CD8-positive, alpha-beta memory T cell (primary cell): ENCODE data around the gene BIN1. TPM values are rescaled to one million over a fixed set of nuclear protein-coding genes. Genes with fewer than 3 reads are reported as not detected.

Experiments used
- CTCF ChIA-PET: fragments of 350-600 bp; sonication (Branson Sonifier 250); formaldehyde crosslinking; loops from one replicate; lab custom pipeline; 2021; ENCODE audit warnings: antibody characterized with exemption; lab: Charles Lee
- POLR2A ChIA-PET: fragments of 350-600 bp; sonication (Branson Sonifier 250); formaldehyde crosslinking; loops from one replicate; lab custom pipeline; 2021; ENCODE audit warnings: antibody characterized with exemption; lab: Charles Lee
- DNase-seq, 5 donors: peaks; one replicate each; pipeline versions ENCODE4 v3.0.0 to v3.0.0-alpha.2; 2020 to 2022; ENCODE audit warnings: mixed read lengths in 1 of 5
- H3K27ac ChIP-seq: one replicate; pipeline ENCODE4 v1.7.0; 2013; ENCODE audit warnings: low read depth, mild to moderate bottlenecking, low read length, moderate library complexity
- H3K27me3 ChIP-seq: 2 replicates; pipeline ENCODE4 v1.7.0; 2013; ENCODE audit warnings: low read length, mild to moderate bottlenecking; ENCODE audit not compliant: insufficient read depth, poor library complexity, severe bottlenecking
- H3K36me3 ChIP-seq: 2 replicates; pipeline ENCODE4 v1.7.0; 2013; ENCODE audit warnings: mild to moderate bottlenecking, low read length, moderate library complexity; ENCODE audit not compliant: insufficient read depth
- H3K4me1 ChIP-seq: 2 replicates; pipeline ENCODE4 v1.7.0; 2013; ENCODE audit warnings: mild to moderate bottlenecking, low read length, moderate library complexity; ENCODE audit not compliant: insufficient read depth
- H3K4me3 ChIP-seq: 2 replicates; pipeline ENCODE4 v1.7.0; 2013; ENCODE audit warnings: mild to moderate bottlenecking, low read length
- H3K9me3 ChIP-seq: 2 replicates; pipeline ENCODE4 v1.7.0; 2013; ENCODE audit warnings: mild to moderate bottlenecking, low read length
- H3K27ac Mint-ChIP-seq, 8 donors: one replicate each; pipeline ENCODE4 v1.8.0; 2020 to 2021; ENCODE audit warnings: mixed read lengths in 8 of 8, mild to moderate bottlenecking in 6 of 8, inconsistent platforms in 3 of 8, moderate library complexity in 3 of 8
- H3K27me3 Mint-ChIP-seq, 2 donors: one replicate each; pipeline ENCODE4 v1.8.0; 2020 to 2021; ENCODE audit warnings: mixed read lengths in 2 of 2, mild to moderate bottlenecking in 1 of 2, moderate library complexity in 1 of 2
- H3K36me3 Mint-ChIP-seq, 3 donors: one replicate each; pipeline ENCODE4 v1.8.0; 2020 to 2021; ENCODE audit warnings: mixed read lengths in 3 of 3, inconsistent platforms in 1 of 3, mild to moderate bottlenecking in 1 of 3
- H3K4me1 Mint-ChIP-seq, 3 donors: one replicate each; pipeline ENCODE4 v1.8.0; 2020 to 2021; ENCODE audit warnings: mixed read lengths in 3 of 3, inconsistent platforms in 1 of 3, mild to moderate bottlenecking in 1 of 3
- H3K4me3 Mint-ChIP-seq, 7 donors: one replicate each; pipeline ENCODE4 v1.8.0; 2020 to 2021; ENCODE audit warnings: mixed read lengths in 7 of 7, mild to moderate bottlenecking in 6 of 7, moderate library complexity in 4 of 7, inconsistent platforms in 2 of 7
- H3K9me3 Mint-ChIP-seq, 5 donors: one replicate each; pipeline ENCODE4 v1.8.0; 2020 to 2022; ENCODE audit warnings: mixed read lengths in 5 of 5, mild to moderate bottlenecking in 3 of 5, moderate library complexity in 2 of 5, inconsistent platforms in 1 of 5
- polyA plus RNA-seq: library from polyadenylated mRNA; unstranded; fragments of 300-500 nt; fragmentation: Illumina TruSeq; gene quantifications from one replicate; pipeline ENCODE4 v1.2.3, GENCODE V29; 2021
- total RNA-seq, 2 experiments: library from RNA; stranded (reverse); gene quantifications; one replicate each; pipeline ENCODE4 v1.2.3, GENCODE V29; 2021

The BIN1 gene
- total and polyA plus RNA-seq, 3 experiments from 2014 or later: 84.9 to 163 (median 87.3) TPM

GRCh38 chr2:127146820-127147502 lies 40.0 kb upstream of the BIN1 start:
- Mint-ChIP-seq H3K9me3 (peaks cover 0 to 6% (median 0%) of the 10 kb centered on the region in 5 donors), H3K4me3 (no peak overlapping the region), H3K36me3 (no peaks in the 10 kb centered on the region), H3K27me3 (peaks cover 0 to 2% of the 10 kb centered on the region in 2 donors), H3K4me1 (no peaks in the 10 kb centered on the region), H3K27ac (no peak overlapping the region)
- no peaks in the 10 kb centered on the region for H3K36me3 ChIP-seq
- POLR2A ChIA-PET: no interaction called here
- CTCF ChIA-PET: interaction anchor here (1.0 kb wide), 1 partner anchor 79 kb away, joined by 3 read pairs; no protein-coding TSS in a partner anchor
- H3K4me1 ChIP-seq: no peaks in the 10 kb centered on the region
- H3K27ac ChIP-seq: no peak overlapping the region
- H3K27me3 ChIP-seq: no peaks in the 10 kb centered on the region
- H3K4me3 ChIP-seq: no peak overlapping the region
- DNase-seq: no peak
- no peaks in the 10 kb centered on the region for H3K9me3 ChIP-seq

DNA sequence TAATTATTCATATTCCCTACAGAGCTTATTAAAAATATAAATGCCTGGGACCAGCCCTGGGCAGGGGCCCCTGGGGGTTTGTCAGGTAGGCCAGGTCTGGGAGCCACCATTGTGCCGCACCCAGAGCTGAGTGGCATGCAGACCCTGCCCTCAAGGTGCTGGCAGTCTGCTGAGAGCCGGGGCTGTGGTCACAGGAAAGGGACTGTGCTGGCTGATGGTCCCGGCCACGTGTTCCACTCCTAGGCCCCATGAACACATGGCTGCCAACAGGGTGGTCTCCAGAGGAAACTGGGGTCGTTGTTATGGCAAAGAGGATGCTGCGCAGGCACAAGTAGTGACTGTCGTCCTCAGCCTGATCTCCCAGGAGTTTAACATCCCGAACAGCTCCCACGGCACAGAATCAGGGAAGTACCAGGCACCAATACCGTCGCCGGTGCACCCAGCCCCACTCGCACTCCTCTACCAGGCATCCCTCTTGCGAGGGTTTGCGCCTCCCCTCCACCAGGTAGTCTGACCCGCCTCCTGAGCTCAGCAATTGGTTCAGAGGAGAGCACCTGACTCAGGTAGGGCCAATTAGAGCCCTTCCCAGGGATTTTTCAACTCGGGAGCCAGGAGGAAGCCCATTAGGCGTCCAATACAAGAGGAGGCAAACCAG lies 39.2 kb upstream of the BIN1 start:
- DNase-seq: no peak
- H3K27me3 ChIP-seq: no peaks in the 10 kb centered on the region
- no peak overlapping the region for H3K27ac ChIP-seq
- CTCF ChIA-PET: interaction anchor here (2.0 kb wide), 1 partner anchor 78 kb away, joined by 8 read pairs; no protein-coding TSS in a partner anchor
- no peaks in the 10 kb centered on the region for H3K36me3 ChIP-seq
- Mint-ChIP-seq H3K27ac (no peak overlapping the region), H3K4me1 (no peaks in the 10 kb centered on the region), H3K27me3 (peaks cover 0 to 2% of the 10 kb centered on the region in 2 donors), H3K36me3 (no peaks in the 10 kb centered on the region), H3K4me3 (no peak overlapping the region), H3K9me3 (peaks cover 0 to 3% (median 0%) of the 10 kb centered on the region in 5 donors)
- POLR2A ChIA-PET: no interaction called here
- H3K4me3 ChIP-seq: no peak overlapping the region
- H3K4me1 ChIP-seq: no peaks in the 10 kb centered on the region
- H3K9me3 ChIP-seq: no peaks in the 10 kb centered on the region

DNA sequence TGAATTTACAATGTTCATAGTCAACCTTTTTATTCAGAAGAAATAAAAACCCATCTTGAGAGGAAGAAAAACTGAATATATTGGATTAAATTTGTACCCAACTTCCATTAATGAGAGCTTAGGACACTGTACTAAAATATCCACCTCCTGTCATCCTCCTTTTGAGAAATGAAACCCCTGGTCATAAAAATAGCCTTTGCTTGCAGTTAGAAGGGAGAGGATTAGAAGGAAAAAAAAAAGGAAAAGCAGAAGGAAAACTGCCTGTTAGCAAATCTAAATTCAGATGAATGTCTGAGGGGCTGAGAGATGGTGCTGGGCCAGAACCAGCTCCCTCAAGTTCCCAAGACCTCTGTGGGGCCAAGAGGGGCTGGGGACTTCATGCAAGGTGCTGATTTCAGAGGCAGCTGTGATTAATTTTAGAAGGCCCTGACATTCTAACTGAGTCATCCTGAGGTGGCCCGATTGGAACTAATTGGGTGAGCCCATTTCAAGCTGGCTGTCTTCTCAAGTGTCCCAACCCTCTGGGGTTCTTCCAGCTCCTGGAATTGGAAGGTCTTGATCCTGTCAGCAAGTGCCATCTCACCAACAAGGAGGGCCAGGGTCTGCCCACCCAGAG lies 38.4 kb upstream of the BIN1 start:
- Mint-ChIP-seq H3K4me1 (no peaks in the 10 kb centered on the region), H3K36me3 (no peaks in the 10 kb centered on the region), H3K27me3 (peaks cover 0 to 2% of the 10 kb centered on the region in 2 donors), H3K4me3 (no peak overlapping the region), H3K27ac (peak overlapping the region in 1 of 8 donors; percentile 41), H3K9me3 (no peaks in the 10 kb centered on the region)
- H3K4me1 ChIP-seq: no peaks in the 10 kb centered on the region
- H3K9me3 ChIP-seq: no peaks in the 10 kb centered on the region
- POLR2A ChIA-PET: no interaction called here
- H3K36me3 ChIP-seq: no peaks in the 10 kb centered on the region
- CTCF ChIA-PET: interaction anchor here (2.0 kb wide), 1 partner anchor 77 kb away, joined by 8 read pairs; no protein-coding TSS in a partner anchor
- no peak overlapping the region for H3K4me3 ChIP-seq
- H3K27me3 ChIP-seq: no peaks in the 10 kb centered on the region
- no peak overlapping the region for H3K27ac ChIP-seq
- no peak for DNase-seq

GRCh38 chr2:127143841-127144782 lies 37.2 kb upstream of the BIN1 start:
- Histone ChIP-seq H3K27ac (no peak overlapping the region), H3K9me3 (no peaks in the 10 kb centered on the region), H3K36me3 (no peaks in the 10 kb centered on the region), H3K4me1 (no peaks in the 10 kb centered on the region), H3K4me3 (no peak overlapping the region), H3K27me3 (no peaks in the 10 kb centered on the region)
- CTCF ChIA-PET: interaction anchor here (0.9 to 1.3 kb wide), 2 partner anchors 10 to 77 kb away, joined by 3 to 4 read pairs; no protein-coding TSS in a partner anchor
- H3K4me1 Mint-ChIP-seq: no peaks in the 10 kb centered on the region
- DNase-seq: no peak
- H3K9me3 Mint-ChIP-seq: no peaks in the 10 kb centered on the region
- H3K36me3 Mint-ChIP-seq: no peaks in the 10 kb centered on the region
- H3K4me3 Mint-ChIP-seq: no peak overlapping the region
- no peaks in the 10 kb centered on the region for H3K27me3 Mint-ChIP-seq
- POLR2A ChIA-PET: no interaction called here
- H3K27ac Mint-ChIP-seq: peak overlapping the region in 1 of 8 donors; percentile 20

- H3K36me3 ChIP-seq: no peaks in the 10 kb centered on the region
- no peak overlapping the region for H3K4me3 ChIP-seq
- H3K27ac ChIP-seq: no peak overlapping the region
- H3K4me1 Mint-ChIP-seq: no peaks in the 10 kb centered on the region
- H3K27me3 Mint-ChIP-seq: no peaks in the 10 kb centered on the region
- H3K9me3 Mint-ChIP-seq: no peaks in the 10 kb centered on the region
- no peaks in the 10 kb centered on the region for H3K27me3 ChIP-seq
- no peak overlapping the region for H3K4me3 Mint-ChIP-seq
- DNase-seq: no peak
- no peaks in the 10 kb centered on the region for H3K4me1 ChIP-seq
- H3K27ac Mint-ChIP-seq: peak overlapping the region in 1 of 8 donors; percentile 40
- H3K9me3 ChIP-seq: no peaks in the 10 kb centered on the region
- no peaks in the 10 kb centered on the region for H3K36me3 Mint-ChIP-seq
- ChIA-PET POLR2A (no interaction called here), CTCF (interaction anchor here (0.9 to 1.3 kb wide), 2 partner anchors 9 to 75 kb away, joined by 3 to 4 read pairs; no protein-coding TSS in a partner anchor)
Measured at GRCh38 chr2:127142663-127143630, 36.0 kb upstream of the BIN1 start.

GRCh38 chr2:127140538-127140937 lies 33.6 kb upstream of the BIN1 start:
- Histone ChIP-seq H3K4me1 (no peaks in the 10 kb centered on the region), H3K4me3 (no peak overlapping the region), H3K36me3 (no peaks in the 10 kb centered on the region), H3K27me3 (no peaks in the 10 kb centered on the region), H3K9me3 (no peaks in the 10 kb centered on the region), H3K27ac (no peak overlapping the region)
- Mint-ChIP-seq H3K4me3 (no peak overlapping the region), H3K4me1 (no peaks in the 10 kb centered on the region), H3K27ac (no peak overlapping the region), H3K27me3 (peaks cover 0 to 3% of the 10 kb centered on the region in 2 donors), H3K9me3 (no peaks in the 10 kb centered on the region), H3K36me3 (no peaks in the 10 kb centered on the region)
- CTCF ChIA-PET: interaction anchor here (1.4 to 1.9 kb wide), 2 partner anchors 11 to 72 kb away, joined by 3 to 7 read pairs; no protein-coding TSS in a partner anchor
- POLR2A ChIA-PET: no interaction called here
- no peak for DNase-seq

DNA sequence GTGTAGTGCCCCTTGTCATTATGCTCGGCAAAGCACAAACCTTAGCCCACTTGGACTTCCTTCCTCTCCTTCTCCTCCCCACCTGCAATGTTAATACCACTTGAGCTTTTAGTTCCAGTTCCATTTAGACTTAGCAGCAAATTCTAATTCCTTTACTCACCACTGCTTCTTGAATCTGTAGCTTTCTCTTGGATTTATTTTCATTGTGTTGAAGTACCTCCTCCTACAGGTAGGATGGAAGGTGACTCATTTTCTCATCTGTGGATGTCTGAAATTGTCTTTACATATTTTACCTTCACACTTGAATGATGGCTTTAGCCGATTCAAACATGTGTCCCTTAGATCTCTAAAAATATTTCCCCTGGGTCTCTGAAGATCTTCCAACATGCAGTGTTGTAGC lies 32.8 kb upstream of the BIN1 start:
- ChIA-PET POLR2A (no interaction called here), CTCF (interaction anchor here (0.7 to 1.9 kb wide), 2 partner anchors 25 to 72 kb away, joined by 3 to 7 read pairs; no protein-coding TSS in a partner anchor)

More for the DNA sequence above, 32.8 kb upstream of the BIN1 start:
- no peak overlapping the region for H3K4me3 ChIP-seq
- H3K9me3 Mint-ChIP-seq: no peaks in the 10 kb centered on the region
- no peaks in the 10 kb centered on the region for H3K36me3 ChIP-seq
- H3K36me3 Mint-ChIP-seq: no peaks in the 10 kb centered on the region
- H3K9me3 ChIP-seq: no peaks in the 10 kb centered on the region
- DNase-seq: no peak
- peak overlapping the region in 1 of 7 donors; percentile 4 for H3K4me3 Mint-ChIP-seq
- no peak overlapping the region for H3K27ac ChIP-seq
- no peaks in the 10 kb centered on the region for H3K4me1 Mint-ChIP-seq
- peaks cover 0 to 3% of the 10 kb centered on the region in 2 donors for H3K27me3 Mint-ChIP-seq
- no peaks in the 10 kb centered on the region for H3K4me1 ChIP-seq
- H3K27me3 ChIP-seq: no peaks in the 10 kb centered on the region
- peak overlapping the region in 2 of 8 donors; percentile 0 to 61 for H3K27ac Mint-ChIP-seq
